Endothelial cell of umbilical vein (primary cell): ENCODE measurements around the gene LDLRAD4.

Source experiments
- CTCF ChIP-seq, 2 donors: IDR thresholded peaks; 1 replicate in 1 of 2; 2 replicates in 1 of 2; pipeline ENCODE4 v1.5.1; 2011; ENCODE audit warnings: low read length in 2 of 2, mild to moderate bottlenecking in 2 of 2, moderate library complexity in 2 of 2, control low read depth in 1 of 2, inconsistent platforms in 1 of 2, low read depth in 1 of 2; ENCODE audit not compliant: insufficient read depth in 1 of 2; ENCODE audit errors: extremely low read depth in 1 of 2
- EZH2 ChIP-seq: IDR thresholded peaks from 2 replicates; pipeline ENCODE4 v1.6.1; 2012; ENCODE audit warnings: borderline replicate concordance, low read depth, mild to moderate bottlenecking, moderate library complexity, low read length, inconsistent platforms; ENCODE audit not compliant: severe bottlenecking
- FOS ChIP-seq: IDR thresholded peaks from 2 replicates; pipeline ENCODE4 v1.6.1; 2011; ENCODE audit warnings: mild to moderate bottlenecking, low read length, moderate library complexity, borderline replicate concordance; ENCODE audit not compliant: insufficient read depth
- MAX ChIP-seq: IDR thresholded peaks from 2 replicates; pipeline ENCODE4 v1.6.1; 2011; ENCODE audit not compliant: insufficient read depth, insufficient read length
- MYC ChIP-seq: IDR thresholded peaks from one replicate; pipeline ENCODE4 v1.6.1; 2011; ENCODE audit warnings: mild to moderate bottlenecking, low read depth, low read length
- POLR2A ChIP-seq: IDR thresholded peaks from 2 replicates; pipeline ENCODE4 v1.6.1; 2012; ENCODE audit warnings: low read depth, mild to moderate bottlenecking, control low read depth, low read length
- POLR2AphosphoS5 ChIP-seq: IDR thresholded peaks from 2 replicates; pipeline ENCODE4 v1.6.1; 2012; ENCODE audit warnings: low read depth, mild to moderate bottlenecking, control low read depth, low read length, moderate library complexity; ENCODE audit not compliant: insufficient read depth

- TF ChIP-seq CTCF (IDR thresholded peaks at IDR 0.05; ENCODE audit: extremely low read depth in 1 of 2, insufficient read depth in 1 of 2, low read depth in 1 of 2, low read length in 2 of 2) = no peak
- TF ChIP-seq POLR2AphosphoS5 = no peak
- TF ChIP-seq MAX = no peak
- no peak for TF ChIP-seq POLR2A
- TF ChIP-seq MYC = no peak
- no peak for TF ChIP-seq EZH2
- no peak for TF ChIP-seq FOS
These were observed 88.0 kb downstream of the LDLRAD4 start for GRCh38 chr18:13306583-13306982.
